A673 (cell line): Measurements from ENCODE around the gene GMEB2. TPM values are rescaled to one million over a fixed set of nuclear protein-coding genes. Genes with fewer than 3 reads are reported as not detected.

Source experiments
- BruUV-seq: library from RNA; stranded (reverse); fragments of 400-500 nt; replicated peaks from 2 replicates; lab custom pipeline; 2021; lab: Mats Ljungman, UMichigan
- CTCF ChIA-PET: fragments of 300-600 bp; sonication (Branson Sonifier 250); formaldehyde crosslinking; loops from one replicate; lab custom pipeline; 2022; ENCODE audit warnings: antibody characterized with exemption; lab: Charles Lee
- POLR2A ChIA-PET: fragments of 300-600 bp; sonication (Branson Sonifier 250); formaldehyde crosslinking; loops from one replicate; lab custom pipeline; 2022; ENCODE audit warnings: antibody characterized with exemption; ENCODE audit not compliant: low non-redundant PET; lab: Charles Lee
- DNase-seq: peaks from one replicate; pipeline ENCODE4 v3.0.0-alpha.2; 2015; ENCODE audit warnings: low spot score
- H3K27ac ChIP-seq: fragments of 200-600 bp; sonication (generic); 2 replicates; pipeline ENCODE4 v1.5.1; 2016; ENCODE audit warnings: mixed run types, low read depth, mild to moderate bottlenecking, mixed read lengths, antibody characterized with exemption, low read length; ENCODE audit not compliant: poor library complexity, severe bottlenecking
- H3K27me3 ChIP-seq: fragments of 200-600 bp; sonication (generic); replicated peaks from 2 replicates; pipeline ENCODE4 v1.6.1; 2017; ENCODE audit warnings: mixed run types, low read depth, mild to moderate bottlenecking, mixed read lengths, antibody characterized with exemption, low read length; ENCODE audit not compliant: insufficient read depth, poor library complexity
- H3K36me3 ChIP-seq: fragments of 200-600 bp; sonication (generic); 2 replicates; pipeline ENCODE4 v1.6.1; 2016; ENCODE audit warnings: mixed run types, mild to moderate bottlenecking, mixed read lengths, antibody characterized with exemption, low read length; ENCODE audit not compliant: insufficient read depth, poor library complexity, severe bottlenecking
- H3K4me1 ChIP-seq: fragments of 200-600 bp; sonication (generic); 2 replicates; pipeline ENCODE4 v1.6.1; 2017; ENCODE audit warnings: mixed run types, mild to moderate bottlenecking, mixed read lengths, antibody characterized with exemption, low read length; ENCODE audit not compliant: insufficient read depth, poor library complexity, severe bottlenecking
- H3K4me3 ChIP-seq: fragments of 200-600 bp; sonication (generic); 2 replicates; pipeline ENCODE4 v1.5.1; 2016; ENCODE audit warnings: low read depth, mixed run types, mild to moderate bottlenecking, mixed read lengths, low read length; ENCODE audit not compliant: poor library complexity, severe bottlenecking
- H3K9me3 ChIP-seq: fragments of 200-600 bp; sonication (generic); 2 replicates; pipeline ENCODE4 v1.6.1; 2016; ENCODE audit warnings: mixed run types, low read depth, mild to moderate bottlenecking, mixed read lengths, antibody characterized with exemption, low read length; ENCODE audit not compliant: poor library complexity, severe bottlenecking
- CTCF ChIP-seq: fragments of 300-800, 200-600 bp; sonication (generic); conservative IDR thresholded peaks from 2 replicates; pipeline ENCODE4 v1.5.1; 2017; ENCODE audit warnings: low read depth, mild to moderate bottlenecking, antibody characterized with exemption, low read length, moderate library complexity, mixed read lengths
- EZH2 ChIP-seq: fragments of 200-600 bp; sonication (generic); IDR thresholded peaks from 2 replicates; pipeline ENCODE4 v1.6.1; 2017; ENCODE audit warnings: borderline replicate concordance, low read depth, mild to moderate bottlenecking, mixed read lengths, antibody characterized with exemption, low read length; ENCODE audit not compliant: poor library complexity, severe bottlenecking
- intact Hi-C: fragments of 100-400 bp; cut with micrococcal nuclease; formaldehyde crosslinking; loops from one replicate; pipeline ENCODE4 v1.10.0; 2022; ENCODE audit not compliant: unreplicated experiment
- total RNA-seq: library from RNA; stranded (reverse); gene quantifications from 2 replicates; pipeline ENCODE4 v1.2.3, GENCODE V29; 2021

The GMEB2 gene
- total RNA-seq, 1 experiment from 2014 or later = 12.8 TPM

GRCh38 chr20:63663332-63664066 is 36.6 kb upstream of the GMEB2 start:
- H3K36me3 ChIP-seq = peaks cover 26% of the 10 kb centered on the region
- intact Hi-C loops = no loop called here
- CTCF ChIA-PET = no interaction called here

GRCh38 chr20:63662813-63663189 is 35.9 kb upstream of the GMEB2 start:
- ChIA-PET CTCF (no interaction called here), POLR2A (interaction anchor here (0.6 kb wide), 1 partner anchor 37 kb away, joined by 3 read pairs; no protein-coding TSS in a partner anchor)
- peaks cover 21% of the 10 kb centered on the region for H3K36me3 ChIP-seq
- H3K9me3 ChIP-seq = no peaks in the 10 kb centered on the region
- TF ChIP-seq EZH2 = no peak
- no peak for TF ChIP-seq CTCF
- intact Hi-C loops = no loop called here
- H3K27me3 ChIP-seq = no peaks in the 10 kb centered on the region
- no peak overlapping the region for H3K27ac ChIP-seq
- BruUV-seq = no TSS peak
- DNase-seq = no peak
- H3K4me1 ChIP-seq = peaks cover 6% of the 10 kb centered on the region
- no peak overlapping the region for H3K4me3 ChIP-seq

More at GRCh38 chr20:63663332-63664066, 36.6 kb upstream of the GMEB2 start:
- Histone ChIP-seq H3K4me1 (peaks cover 6% of the 10 kb centered on the region), H3K27me3 (no peaks in the 10 kb centered on the region), H3K27ac (no peak overlapping the region), H3K9me3 (no peaks in the 10 kb centered on the region), H3K4me3 (no peak overlapping the region)
- BruUV-seq = no TSS peak
- DNase-seq = no peak
- TF ChIP-seq CTCF = no peak
- no peak for TF ChIP-seq EZH2
- POLR2A ChIA-PET = interaction anchor here (0.6 kb wide), 1 partner anchor 38 kb away, joined by 3 read pairs; no protein-coding TSS in a partner anchor

GRCh38 chr20:63661959-63662812 is 35.3 kb upstream of the GMEB2 start:
- TF ChIP-seq CTCF (no peak), EZH2 (no peak)

More at GRCh38 chr20:63661959-63662812, 35.3 kb upstream of the GMEB2 start:
- H3K27me3 ChIP-seq = no peaks in the 10 kb centered on the region
- BruUV-seq = no TSS peak
- no peak for DNase-seq
- H3K4me3 ChIP-seq = no peak overlapping the region
- peaks cover 17% of the 10 kb centered on the region for H3K36me3 ChIP-seq
- POLR2A ChIA-PET = no interaction called here
- H3K9me3 ChIP-seq = no peaks in the 10 kb centered on the region
- CTCF ChIA-PET = no interaction called here
- intact Hi-C loops = no loop called here
- peaks cover 10% of the 10 kb centered on the region for H3K4me1 ChIP-seq
- no peak overlapping the region for H3K27ac ChIP-seq
